Measurements from ENCODE around the gene PRR33.
"Not testable (repeated sequence)": the region's sequence is repeated elsewhere in the genome, so short reads cannot be mapped to it uniquely, and the experiment has no call there.

The PRR33 gene

GRCh38 chr11:1891831-1892115 lies at the start of gene PRR33:
PRR33 (minus strand) TSS chr11:1891895; CDS start chr11:1890584, 1,311 bp downstream.
- H3K4me1 ChIP-seq (ENCODE audit: control insufficient read depth, low read length): no peaks in the 10 kb centered on the region
- H3K36me3 ChIP-seq (ENCODE audit: control insufficient read depth, low read length): peaks cover 14% of the 10 kb centered on the region
- H3K27ac ChIP-seq (ENCODE audit: low read depth, low read length): no peak within 1 kb of the TSS
- no peaks in the 10 kb centered on the region for H3F3A ChIP-seq (ENCODE audit: control insufficient read depth, insufficient read depth)
- H3K79me2 ChIP-seq (ENCODE audit: control insufficient read depth, low read length): no peaks in the 10 kb centered on the region
- no peak within 1 kb of the TSS for H3K4me2 ChIP-seq (ENCODE audit: low read length)
- no peaks in the 10 kb centered on the region for H4K20me1 ChIP-seq (ENCODE audit: control insufficient read depth, insufficient read depth, low read depth, low read length)
- H3K9me3 ChIP-seq (ENCODE audit: control insufficient read depth, insufficient read depth, low read length): no peaks in the 10 kb centered on the region
- H3K9me2 ChIP-seq (replicated peaks; ENCODE audit: control insufficient read depth, low read length): no peaks in the 10 kb centered on the region
- TF ChIP-seq CTCF (IDR thresholded peaks at IDR 0.05; ENCODE audit: low read depth, low read length, poor library complexity, severe bottlenecking) (no peak), EZH2phosphoT487 (IDR thresholded peaks at IDR 0.05; ENCODE audit: borderline replicate concordance, low read length) (no peak)
- peaks cover 12% of the 10 kb centered on the region for H3K27me3 ChIP-seq (ENCODE audit: control insufficient read depth, low read length)
- no peak within 1 kb of the TSS for H3K4me3 ChIP-seq (ENCODE audit: low read length)

GRCh38 chr11:1939788-1940187 lies 48.1 kb upstream of the PRR33 start:
- H3K4me2 ChIP-seq (ENCODE audit: low read length); H3F3A ChIP-seq (ENCODE audit: control insufficient read depth, insufficient read depth); H3K4me1 ChIP-seq (ENCODE audit: control insufficient read depth, low read length); H3K27ac ChIP-seq (ENCODE audit: low read depth, low read length); H3K27me3 ChIP-seq (ENCODE audit: control insufficient read depth, low read length); H3K36me3 ChIP-seq (ENCODE audit: control insufficient read depth, low read length); H3K4me3 ChIP-seq (ENCODE audit: low read length); H3K79me2 ChIP-seq (ENCODE audit: control insufficient read depth, low read length); H3K9me3 ChIP-seq (ENCODE audit: control insufficient read depth, insufficient read depth, low read length); H4K20me1 ChIP-seq (ENCODE audit: control insufficient read depth, insufficient read depth, low read depth, low read length); H3K9me2 ChIP-seq (replicated peaks; ENCODE audit: control insufficient read depth, low read length): not testable (repeated sequence)

- Histone ChIP-seq H3K4me2 (ENCODE audit: low read length) (no peak overlapping the region), H3K9me2 (replicated peaks; ENCODE audit: control insufficient read depth, low read length) (no peaks in the 10 kb centered on the region), H3K36me3 (ENCODE audit: control insufficient read depth, low read length) (no peaks in the 10 kb centered on the region), H3K79me2 (ENCODE audit: control insufficient read depth, low read length) (no peaks in the 10 kb centered on the region), H3K27me3 (ENCODE audit: control insufficient read depth, low read length) (no peaks in the 10 kb centered on the region), H3K4me3 (ENCODE audit: low read length) (no peak overlapping the region), H3K4me1 (ENCODE audit: control insufficient read depth, low read length) (no peaks in the 10 kb centered on the region), H3K9me3 (ENCODE audit: control insufficient read depth, insufficient read depth, low read length) (no peaks in the 10 kb centered on the region), H3F3A (ENCODE audit: control insufficient read depth, insufficient read depth) (no peaks in the 10 kb centered on the region), H3K27ac (ENCODE audit: low read depth, low read length) (no peak overlapping the region), H4K20me1 (ENCODE audit: control insufficient read depth, insufficient read depth, low read depth, low read length) (no peaks in the 10 kb centered on the region)
- TF ChIP-seq CTCF (IDR thresholded peaks at IDR 0.05; ENCODE audit: low read depth, low read length, poor library complexity, severe bottlenecking): no peak
- TF ChIP-seq EZH2phosphoT487 (IDR thresholded peaks at IDR 0.05; ENCODE audit: borderline replicate concordance, low read length): no peak
Measured at GRCh38 chr11:1939006-1939625, 47.4 kb upstream of the PRR33 start.

GRCh38 chr11:1938343-1939005 lies 46.8 kb upstream of the PRR33 start:
- TF ChIP-seq CTCF (IDR thresholded peaks at IDR 0.05; ENCODE audit: low read depth, low read length, poor library complexity, severe bottlenecking) (no peak), EZH2phosphoT487 (IDR thresholded peaks at IDR 0.05; ENCODE audit: borderline replicate concordance, low read length) (no peak)
- no peaks in the 10 kb centered on the region for H3K27me3 ChIP-seq (ENCODE audit: control insufficient read depth, low read length)
- H3K79me2 ChIP-seq (ENCODE audit: control insufficient read depth, low read length): no peaks in the 10 kb centered on the region

More at GRCh38 chr11:1938343-1939005, 46.8 kb upstream of the PRR33 start:
- H3K9me2 ChIP-seq (replicated peaks; ENCODE audit: control insufficient read depth, low read length): no peaks in the 10 kb centered on the region
- H3F3A ChIP-seq (ENCODE audit: control insufficient read depth, insufficient read depth): no peaks in the 10 kb centered on the region
- H3K27ac ChIP-seq (ENCODE audit: low read depth, low read length): no peak overlapping the region
- H3K4me1 ChIP-seq (ENCODE audit: control insufficient read depth, low read length): no peaks in the 10 kb centered on the region
- H4K20me1 ChIP-seq (ENCODE audit: control insufficient read depth, insufficient read depth, low read depth, low read length): no peaks in the 10 kb centered on the region
- no peaks in the 10 kb centered on the region for H3K9me3 ChIP-seq (ENCODE audit: control insufficient read depth, insufficient read depth, low read length)
- H3K4me2 ChIP-seq (ENCODE audit: low read length): no peak overlapping the region
- no peaks in the 10 kb centered on the region for H3K36me3 ChIP-seq (ENCODE audit: control insufficient read depth, low read length)
- no peak overlapping the region for H3K4me3 ChIP-seq (ENCODE audit: low read length)
